SIG-M5 (cell line): ENCODE measurements around the gene ASB15.

ENCODE experiments used
- DNase-seq: peaks from one replicate; lab custom pipeline; 2025; lab: John Stamatoyannopoulos, UW

The ASB15 gene

DNA sequence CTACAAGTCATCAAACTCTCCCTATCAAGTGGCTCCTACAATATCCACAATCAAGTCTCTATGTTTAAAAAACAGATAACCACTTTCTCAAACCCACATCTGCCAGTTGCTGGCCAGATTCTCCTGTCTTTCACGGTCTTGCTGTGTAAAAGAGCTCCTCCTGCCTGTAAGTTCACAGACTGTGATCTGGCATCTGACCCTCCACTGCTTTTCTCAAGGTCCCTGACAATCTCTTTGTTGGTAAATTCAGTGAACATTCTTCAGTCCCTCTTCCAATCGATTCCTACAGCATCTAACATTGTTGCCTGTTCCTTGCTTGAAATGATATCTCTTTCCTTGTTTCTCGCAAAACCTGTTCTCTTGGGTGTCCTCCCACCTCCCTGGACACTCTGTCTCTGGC is 35.6 kb downstream of the ASB15 start:
- no peak for DNase-seq

DNA sequence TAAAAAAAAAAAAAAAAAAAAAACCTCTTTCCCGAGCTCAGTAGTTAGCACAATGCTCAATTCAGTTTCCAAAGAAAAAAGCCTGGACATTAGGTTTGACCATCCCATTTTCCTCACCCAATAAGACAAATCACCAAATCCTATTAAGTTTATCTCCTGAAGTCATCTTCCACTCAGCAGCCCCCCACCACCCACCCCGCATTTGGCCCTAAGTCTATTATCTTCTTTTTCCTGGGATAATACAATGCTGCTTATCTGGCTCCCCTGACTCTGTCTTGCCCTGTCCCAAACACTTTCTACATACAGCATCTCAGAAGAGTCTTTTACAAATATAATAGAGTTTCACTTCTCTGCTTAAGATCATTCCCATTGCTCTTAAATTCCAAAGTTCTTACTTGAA is 36.3 kb downstream of the ASB15 start:
- no peak for DNase-seq

DNA sequence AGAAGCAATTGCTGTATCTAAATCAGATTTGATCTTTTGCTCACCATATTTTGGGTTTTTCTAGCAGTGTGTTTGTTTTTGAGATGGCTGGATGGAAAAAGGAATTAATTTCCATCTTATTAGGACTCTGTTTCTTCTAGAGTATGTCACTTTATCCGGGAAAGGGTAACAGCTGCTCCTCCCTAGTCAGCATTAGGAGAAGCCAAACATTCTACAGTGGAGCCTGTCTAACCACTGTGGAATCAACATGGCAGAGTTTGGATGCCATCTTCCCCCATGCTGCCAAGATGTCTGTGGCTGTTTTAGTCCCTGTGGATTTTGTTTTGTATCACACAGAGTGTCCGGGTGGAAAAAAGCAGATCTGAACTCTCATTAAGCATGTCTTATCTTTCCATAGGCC is 38.0 kb downstream of the ASB15 start:
- DNase-seq = no peak

DNA sequence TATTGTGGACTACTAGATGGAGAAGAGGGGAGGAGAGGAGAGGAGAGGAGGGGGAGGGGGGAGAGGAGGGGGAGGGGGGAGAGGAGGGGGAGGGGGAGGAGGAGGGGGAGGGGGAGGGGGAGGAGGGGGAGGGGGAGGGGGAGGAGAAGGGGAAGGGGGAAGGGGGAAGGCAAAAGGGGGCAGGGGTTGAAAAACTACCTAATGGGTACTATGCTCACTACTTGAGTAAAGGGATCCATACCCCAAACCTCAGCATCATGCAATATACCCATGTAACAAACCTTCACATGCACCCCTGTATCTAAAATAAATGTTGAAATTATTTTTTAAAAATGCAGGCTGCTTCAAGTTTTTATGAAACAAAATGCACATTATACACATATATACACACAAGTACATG is 39.0 kb downstream of the ASB15 start:
- no peak for DNase-seq

DNA sequence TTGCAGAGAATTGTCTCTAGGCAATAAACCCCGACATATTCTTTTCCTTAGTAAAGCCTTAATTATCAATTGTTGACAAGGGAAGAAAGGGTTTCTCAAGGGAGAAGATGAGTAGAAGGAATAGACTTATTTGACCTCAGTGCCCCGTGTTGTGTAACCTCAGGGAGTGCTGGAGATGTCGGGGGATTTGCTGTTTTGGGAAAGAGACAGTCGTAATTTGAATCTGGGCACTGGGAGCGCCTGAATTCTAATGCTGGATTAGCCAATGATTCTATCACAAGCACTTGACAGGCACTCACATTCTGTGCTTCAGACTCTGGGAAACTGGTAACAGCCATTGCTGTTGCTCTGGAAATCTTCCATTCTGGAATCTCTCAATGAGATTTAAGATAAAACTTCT is 40.3 kb downstream of the ASB15 start:
- DNase-seq = no peak

DNA sequence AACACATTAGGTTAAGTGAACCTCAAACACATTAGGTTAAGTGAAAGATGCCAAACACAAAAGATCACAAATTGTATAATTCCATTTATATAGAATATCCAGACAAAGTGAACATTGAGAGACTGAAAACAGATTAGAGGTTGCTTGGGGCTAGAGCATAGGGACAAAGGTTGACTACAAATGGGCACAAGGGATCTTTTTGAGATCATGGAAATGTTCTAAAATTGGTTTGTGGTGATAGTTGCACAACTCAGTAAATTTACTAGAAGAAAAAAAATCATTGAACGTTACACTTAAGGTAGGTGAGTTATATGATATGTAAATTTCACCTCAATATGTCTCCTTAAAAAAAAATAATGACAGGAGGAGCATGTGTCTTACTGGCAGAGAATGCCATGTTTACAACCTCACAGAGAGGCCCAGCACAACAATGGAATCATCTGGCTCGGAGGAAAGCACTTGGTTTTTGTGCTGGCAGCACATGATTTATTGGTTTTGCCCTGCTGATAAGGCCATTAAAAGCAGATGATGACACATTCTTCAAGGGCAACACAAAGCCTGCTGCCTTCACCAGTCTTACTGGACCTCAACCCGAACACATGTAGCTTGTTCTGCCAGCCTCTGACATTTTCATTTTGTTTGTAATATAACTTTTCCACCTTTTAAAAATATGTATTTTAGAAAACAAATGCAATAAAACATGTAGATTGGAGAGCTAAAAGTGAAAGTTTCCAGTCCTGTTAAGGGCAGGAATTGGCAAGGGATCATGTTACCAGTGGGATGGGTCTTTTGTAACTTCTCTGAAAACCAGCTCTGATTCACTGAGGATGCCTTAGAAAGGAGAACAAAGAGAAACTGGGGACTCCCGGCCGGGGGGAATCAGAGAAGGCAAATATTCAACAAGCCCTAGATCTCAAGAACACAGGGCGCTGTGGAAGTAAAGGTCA is 42.1 kb downstream of the ASB15 start:
- no peak for DNase-seq

DNA sequence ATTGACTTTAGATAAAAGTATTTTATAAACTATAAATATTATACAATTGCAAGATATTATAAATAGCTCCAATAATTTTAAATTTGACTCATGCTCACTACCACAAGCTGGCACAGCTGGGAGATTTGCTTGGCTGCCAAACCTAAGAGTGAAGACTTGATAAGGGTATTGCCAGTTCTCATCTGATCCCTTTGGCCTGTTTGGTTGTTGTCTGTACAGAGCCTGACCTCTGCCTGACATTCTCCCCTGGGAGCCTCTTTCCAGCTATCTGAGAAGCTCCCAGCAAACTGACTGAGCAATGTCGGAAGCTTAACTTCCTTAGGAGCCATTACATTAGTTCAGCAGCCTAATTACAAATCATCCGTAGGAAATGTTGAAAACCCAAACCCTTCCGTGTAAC is 43.9 kb downstream of the ASB15 start:
- no peak for DNase-seq

DNA sequence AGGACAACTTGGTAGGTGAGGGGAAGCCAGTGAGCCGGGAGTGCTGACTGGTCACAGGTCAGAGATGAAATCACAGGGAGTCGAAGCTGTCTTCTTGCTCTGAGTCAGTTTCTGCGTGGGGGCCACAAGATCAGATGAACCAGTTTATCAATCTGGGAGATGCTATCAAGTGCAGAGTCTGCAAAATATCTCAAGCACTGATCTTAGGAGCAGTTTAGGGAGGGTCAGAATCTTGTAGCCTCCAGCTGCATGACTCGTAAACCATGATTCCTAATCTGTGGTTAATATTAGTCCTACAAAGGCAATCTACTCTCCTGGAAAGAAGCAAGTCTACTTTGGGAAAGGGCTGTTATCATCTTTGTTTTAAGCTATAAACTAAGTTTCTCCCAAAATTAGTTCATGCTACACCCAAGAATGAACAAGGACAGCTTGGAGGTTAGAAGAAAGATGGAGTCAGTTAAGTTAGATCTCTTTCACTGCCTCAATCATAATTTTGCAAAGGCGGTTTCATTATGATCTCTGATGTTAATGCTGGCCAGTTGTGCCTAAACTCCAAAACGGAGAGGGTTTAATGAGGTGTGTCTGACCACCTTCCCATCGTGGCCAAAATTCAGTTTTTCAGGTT is 45.6 kb downstream of the ASB15 start:
- no peak for DNase-seq

DNA sequence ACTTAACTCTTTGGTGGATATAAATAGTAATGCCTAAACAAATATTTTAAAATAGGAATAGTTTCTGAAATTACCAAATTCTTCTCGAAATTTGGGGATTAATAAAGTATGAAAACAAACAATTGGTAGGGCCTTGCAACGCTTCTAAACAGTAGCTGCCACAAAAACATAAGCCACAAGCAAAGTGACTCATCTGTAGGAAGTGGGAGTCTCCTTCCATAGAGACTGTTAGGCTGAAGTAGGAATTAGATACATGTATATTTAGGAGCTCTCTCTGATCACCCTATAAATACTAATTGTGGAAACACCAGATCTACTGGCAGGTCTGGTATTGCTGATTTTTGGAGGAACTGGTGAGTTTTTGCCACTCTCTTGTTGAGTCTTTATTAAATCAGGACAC is 48.3 kb downstream of the ASB15 start:
- no peak for DNase-seq

DNA sequence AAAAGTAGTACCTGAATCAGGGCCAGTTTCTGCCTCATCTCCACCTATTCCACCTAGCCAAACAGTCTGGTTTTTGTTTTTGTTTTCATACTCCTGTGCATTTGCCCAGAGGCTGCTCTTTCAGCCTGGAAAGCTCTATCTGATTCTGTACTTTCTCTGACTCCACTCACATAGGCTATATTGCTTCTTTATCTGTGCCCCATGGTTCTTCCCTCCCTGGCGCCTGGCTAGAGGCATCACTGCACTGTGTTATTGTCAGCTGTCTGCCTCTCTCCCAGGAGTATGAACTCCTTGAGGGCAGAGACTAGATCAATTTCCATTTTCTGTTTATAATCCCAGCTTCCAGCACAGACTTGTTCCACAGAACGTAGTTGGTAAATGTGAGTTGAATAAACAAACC is 49.0 kb downstream of the ASB15 start:
- DNase-seq = no peak

DNA sequence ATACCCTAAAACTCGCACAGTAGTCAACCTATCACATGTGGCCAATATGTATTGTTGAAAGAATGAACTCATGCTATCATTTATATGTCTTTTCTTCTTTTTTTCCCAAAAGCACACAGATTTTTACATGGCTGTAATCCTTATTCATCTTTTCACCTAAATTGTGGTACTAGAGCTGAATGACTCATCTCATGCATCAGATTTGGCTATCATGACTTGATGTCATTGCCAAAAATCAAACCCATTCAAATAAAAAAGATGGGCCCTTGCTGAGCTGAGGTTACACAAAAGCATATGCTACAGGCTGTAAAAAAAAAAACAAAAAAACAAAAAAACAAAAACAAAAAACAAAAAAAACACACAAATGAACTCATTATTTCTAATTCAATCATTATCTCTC is 50.8 kb downstream of the ASB15 start:
- no peak for DNase-seq

DNA sequence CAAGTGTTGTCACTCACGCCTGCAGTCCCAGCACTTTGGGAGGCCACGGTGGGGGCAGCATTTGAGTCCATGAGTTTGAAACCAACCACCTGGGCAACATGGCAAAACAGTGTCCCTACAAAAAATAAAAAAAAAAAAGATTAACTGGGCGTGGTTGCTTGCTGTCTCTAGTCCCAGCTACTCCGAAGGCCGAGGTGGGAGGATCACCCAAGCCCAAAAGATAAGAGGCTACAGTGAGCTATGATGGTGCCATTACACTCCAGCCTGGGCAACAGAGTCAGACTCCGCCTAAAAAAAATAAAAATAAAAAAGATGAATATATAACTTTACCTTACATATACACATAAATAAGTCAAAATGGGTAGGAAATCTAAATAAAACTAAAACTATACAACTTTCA is 51.5 kb downstream of the ASB15 start:
- no peak for DNase-seq

DNA sequence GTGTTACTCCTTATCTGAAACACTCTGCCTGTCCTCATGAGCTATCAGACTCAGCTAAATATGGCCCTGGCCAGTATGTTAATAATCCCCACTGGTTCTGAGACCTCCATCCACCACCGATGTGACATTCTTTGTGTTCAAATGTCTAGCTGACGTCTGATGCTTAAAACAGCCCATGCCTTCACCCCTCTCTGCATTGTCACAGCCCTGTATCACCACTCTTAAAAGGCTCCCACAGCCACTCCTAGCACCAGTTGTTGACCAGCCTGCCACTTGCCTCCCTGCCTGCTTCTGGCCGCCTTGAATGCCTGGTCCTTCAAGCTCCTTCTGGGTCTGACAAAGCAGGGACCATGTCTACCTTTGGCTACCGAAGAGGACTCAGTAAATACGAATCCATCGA is 54.0 kb downstream of the ASB15 start, which contains the start of gene LMOD2:
Gene LMOD2 (plus strand): TSS at position 253 of the 400 bp plus-strand sequence. CDS start 98 bp downstream, at position 351.
- DNase-seq = no peak

DNA sequence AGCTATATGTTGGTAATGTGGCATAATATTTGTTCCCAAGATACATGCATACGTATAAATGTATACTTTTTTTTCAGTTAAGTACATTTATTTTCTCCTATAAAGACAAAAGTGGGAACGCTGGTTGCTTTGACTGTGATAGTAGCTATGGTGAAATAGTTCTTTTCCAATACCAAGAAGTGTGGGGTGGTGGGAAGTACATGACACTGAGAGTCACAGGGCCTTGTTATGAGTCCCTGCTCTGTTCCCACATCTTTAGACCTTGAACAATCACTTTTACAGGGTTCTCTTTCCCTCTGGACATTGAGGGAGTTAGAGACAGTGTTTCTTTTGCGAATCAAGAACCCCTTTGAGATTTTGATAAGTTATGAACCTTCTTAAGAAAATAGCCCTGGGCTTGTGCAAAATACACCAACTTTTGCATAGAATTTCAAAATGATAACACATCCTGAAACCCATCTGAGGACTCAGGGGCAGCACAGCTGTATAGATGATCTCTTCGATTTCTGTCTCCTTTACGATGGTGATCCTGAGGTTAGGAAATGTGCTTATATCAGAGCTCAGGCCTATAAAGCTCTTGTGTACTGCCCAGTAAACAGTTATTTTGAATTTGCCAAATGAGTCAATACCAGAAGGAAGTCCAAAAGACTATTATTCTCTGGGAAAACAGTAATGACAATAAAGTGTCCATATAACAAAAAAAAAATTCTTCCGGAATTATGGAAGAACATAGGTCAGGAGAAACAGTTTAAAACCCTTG is 55.1 kb downstream of the ASB15 start:
- no peak for DNase-seq

DNA sequence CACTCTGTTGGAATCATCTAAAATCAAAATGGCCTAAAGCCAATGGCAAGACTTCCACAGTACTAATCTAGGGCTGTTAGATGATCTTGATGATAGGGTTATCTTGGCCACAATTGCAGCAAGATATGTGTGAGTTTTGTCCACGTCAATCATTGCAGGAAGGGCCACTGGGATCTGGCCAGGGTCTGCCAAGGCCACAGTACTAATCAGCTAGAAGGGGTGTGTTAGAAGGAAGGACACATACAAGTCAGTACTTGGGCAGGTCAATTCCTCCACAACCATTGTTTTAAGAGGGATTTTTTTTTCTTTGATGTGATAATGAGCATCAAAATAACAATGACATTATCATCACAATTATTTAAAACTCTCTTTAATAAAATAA is 55.7 kb downstream of the ASB15 start:
- no peak for DNase-seq

DNA sequence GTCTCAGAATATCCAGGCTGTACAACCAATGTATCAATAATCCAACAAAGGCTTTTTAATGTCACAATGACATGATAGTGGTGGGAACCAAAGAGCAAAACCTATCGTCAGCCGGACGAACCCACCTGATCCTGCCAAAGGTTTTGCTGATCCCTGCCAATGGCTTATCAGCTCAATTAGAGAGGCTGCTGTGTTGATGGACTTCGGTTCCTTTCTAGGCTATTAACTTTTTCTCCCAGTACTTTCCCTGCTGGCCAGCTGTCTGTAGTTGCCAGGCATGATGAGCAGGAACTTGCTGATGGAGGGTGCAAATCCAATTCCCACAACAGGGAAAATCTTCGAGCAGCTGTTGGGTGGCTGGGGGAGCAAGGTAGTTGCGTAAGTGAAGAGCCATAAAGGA is 56.4 kb downstream of the ASB15 start:
- no peak for DNase-seq

DNA sequence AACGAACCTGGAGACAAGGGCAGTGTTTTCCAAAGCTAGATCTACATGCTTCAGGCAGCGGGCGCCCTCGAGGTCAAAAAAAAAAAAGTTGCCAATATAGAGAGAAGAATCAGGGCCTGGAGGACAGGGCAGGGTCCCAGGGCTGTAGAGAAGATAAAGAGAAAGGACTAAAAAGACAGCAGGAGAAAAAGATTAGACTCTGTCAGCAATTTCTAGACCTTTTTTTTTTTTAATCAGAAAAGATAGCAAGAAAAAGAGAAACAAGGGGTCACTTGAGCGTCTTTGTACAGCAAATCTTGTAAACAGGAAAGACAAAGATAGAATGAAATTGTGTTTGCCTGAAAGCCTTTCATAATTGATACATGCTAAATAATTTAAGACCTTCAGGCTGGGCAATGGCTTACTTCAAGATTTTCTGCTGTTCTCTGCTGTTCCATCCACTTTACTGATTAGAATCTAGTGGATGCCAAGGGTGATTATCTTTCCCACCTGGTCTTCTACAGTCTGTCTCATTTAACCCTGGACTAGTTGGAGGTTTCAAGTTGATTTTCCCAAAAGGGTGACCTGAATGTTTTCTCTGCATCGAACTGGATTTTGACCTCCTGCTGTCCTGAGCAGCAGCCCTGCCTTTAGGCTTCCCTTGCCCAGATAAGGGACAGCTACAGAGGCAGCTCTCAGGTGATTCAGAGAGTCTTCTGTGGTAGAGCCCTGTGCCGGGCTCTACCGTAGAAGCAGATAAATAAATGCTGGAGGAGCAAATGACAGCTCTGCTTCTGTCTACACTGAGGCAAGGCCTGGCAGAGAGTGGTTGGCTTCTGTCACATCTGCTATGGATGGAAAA is 59.1 kb downstream of the ASB15 start:
- DNase-seq = no peak

DNA sequence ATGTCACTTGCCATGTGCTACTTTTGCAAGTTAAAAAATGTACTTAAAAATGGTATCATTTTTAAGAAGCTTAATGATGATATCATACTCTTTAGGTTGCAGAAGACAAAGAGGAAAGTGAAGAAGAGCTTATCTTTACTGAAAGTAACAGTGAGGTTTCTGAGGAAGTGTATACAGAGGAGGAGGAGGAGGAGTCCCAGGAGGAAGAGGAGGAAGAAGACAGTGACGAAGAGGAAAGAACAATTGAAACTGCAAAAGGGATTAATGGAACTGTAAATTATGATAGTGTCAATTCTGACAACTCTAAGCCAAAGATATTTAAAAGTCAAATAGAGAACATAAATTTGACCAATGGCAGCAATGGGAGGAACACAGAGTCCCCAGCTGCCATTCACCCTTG is 60.1 kb downstream of the ASB15 start:
- no peak for DNase-seq

DNA sequence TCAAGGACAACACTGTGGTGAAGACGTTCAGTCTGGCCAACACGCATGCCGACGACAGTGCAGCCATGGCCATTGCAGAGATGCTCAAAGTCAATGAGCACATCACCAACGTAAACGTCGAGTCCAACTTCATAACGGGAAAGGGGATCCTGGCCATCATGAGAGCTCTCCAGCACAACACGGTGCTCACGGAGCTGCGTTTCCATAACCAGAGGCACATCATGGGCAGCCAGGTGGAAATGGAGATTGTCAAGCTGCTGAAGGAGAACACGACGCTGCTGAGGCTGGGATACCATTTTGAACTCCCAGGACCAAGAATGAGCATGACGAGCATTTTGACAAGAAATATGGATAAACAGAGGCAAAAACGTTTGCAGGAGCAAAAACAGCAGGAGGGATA is 60.7 kb downstream of the ASB15 start:
- DNase-seq = no peak

DNA sequence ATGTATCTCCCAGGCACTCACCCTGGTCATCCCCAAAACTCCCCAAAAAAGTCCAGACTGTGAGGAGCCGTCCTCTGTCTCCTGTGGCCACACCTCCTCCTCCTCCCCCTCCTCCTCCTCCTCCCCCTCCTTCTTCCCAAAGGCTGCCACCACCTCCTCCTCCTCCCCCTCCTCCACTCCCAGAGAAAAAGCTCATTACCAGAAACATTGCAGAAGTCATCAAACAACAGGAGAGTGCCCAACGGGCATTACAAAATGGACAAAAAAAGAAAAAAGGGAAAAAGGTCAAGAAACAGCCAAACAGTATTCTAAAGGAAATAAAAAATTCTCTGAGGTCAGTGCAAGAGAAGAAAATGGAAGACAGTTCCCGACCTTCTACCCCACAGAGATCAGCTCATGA is 61.1 kb downstream of the ASB15 start:
- DNase-seq = no peak

DNA sequence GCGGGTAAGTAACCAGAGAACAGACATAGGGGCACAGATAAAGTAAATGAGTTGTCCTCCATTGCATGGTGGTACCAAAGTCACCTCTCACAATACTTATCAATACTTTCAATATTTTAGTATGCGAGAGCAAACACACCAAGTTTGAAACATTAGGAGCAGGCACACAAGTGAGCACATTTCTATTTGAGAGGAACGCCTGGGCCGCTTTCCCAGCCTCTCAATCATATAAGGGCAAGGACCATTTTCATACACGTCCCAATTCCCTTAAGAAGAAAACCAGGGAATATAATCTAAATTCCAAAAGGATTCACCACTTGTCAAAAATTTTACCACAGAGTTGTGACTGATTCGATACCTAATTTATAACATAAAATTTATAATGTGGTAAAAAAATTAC is 61.6 kb downstream of the ASB15 start:
- DNase-seq = no peak

DNA sequence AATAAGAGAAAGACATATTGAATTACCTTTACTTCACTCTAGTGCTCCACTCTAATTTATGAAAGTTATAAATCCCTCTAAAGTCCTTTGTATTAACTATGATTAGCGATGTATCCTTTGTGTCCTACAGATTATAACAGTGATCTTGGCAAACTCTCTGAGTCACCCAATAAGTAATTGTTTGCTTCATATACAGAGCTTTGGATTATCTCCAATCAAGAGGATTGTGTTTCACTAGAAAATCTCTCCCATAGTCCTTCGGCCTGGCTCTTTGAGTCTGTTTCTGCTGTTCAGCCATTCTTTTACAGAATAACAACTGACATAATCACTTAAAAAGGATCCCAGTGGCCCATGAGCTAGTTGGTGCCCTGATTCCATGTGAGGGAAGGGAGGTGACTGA is 63.5 kb downstream of the ASB15 start:
- DNase-seq = no peak
